ENCODE data around the gene KRTAP5-10.
A peak's percentile ranks its signal among the peaks of the same experiment; 100 is the strongest.
"Not testable (repeated sequence)": the region's sequence is repeated elsewhere in the genome, so short reads cannot be mapped to it uniquely, and the experiment has no call there.

KRTAP5-10 gene

DNA sequence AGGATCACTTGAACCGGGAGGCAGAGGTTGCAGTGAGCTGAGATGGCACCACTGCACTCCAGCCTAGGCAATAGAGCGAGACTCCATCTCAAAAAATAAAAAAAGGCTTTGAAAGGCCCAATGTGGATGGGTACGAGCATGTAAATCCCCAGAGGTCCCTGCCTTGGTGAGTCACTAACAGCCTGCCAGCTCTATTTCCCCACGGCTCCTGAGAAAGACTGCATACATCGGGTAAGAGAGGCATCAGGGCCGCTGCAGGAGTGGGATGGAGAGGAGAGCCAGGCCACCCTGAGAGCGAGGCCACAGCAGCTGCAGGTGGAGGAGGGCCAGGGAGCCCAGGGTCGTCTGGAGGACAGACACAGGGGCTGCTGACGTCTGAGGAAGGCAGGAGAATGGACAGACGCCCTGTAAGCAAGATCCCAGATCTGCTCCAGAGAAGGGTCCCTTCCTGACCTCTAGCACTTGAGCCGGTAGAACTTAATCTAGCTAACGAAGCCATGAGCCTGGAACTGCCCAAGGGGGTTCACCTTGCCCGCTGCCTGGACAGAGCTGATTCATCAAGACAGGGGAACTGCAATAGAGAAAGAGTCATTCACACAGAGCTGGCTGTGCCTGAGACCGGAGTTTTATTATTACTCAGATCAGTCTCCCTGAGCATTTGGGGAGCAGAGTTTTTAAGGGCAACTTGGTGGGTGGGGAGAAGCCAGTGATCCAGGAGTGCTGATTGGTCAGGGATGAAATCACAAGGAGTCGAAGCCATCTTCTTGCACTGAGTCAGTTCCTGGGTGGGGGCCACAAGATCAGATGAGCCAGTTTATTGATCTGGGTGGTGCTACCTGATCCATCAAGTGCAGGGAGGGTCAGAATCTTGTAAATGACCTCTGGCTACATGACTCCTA, 22.2 kb upstream of the KRTAP5-10 start:
- no peak for DNase-seq

DNA sequence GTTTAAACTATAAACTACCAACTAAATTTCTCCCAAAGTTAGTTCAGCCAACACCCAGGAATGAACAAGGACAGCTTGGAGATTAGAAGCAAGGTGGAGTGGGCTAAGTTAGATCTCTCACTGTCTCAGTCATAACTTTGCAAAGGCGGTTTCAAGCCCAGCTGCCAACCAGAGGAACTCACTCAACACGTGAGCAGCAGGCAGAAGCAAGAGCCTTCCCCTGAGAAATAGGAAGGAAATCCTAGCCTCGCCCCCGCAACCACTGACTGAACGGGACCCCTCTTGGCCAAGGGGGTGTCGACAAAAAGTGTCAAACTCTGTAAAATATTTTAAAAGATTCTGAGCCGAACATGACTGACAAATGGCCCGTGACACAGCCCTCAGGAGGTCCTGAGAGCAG, 21.5 kb upstream of the KRTAP5-10 start:
- DNase-seq = no peak

DNA sequence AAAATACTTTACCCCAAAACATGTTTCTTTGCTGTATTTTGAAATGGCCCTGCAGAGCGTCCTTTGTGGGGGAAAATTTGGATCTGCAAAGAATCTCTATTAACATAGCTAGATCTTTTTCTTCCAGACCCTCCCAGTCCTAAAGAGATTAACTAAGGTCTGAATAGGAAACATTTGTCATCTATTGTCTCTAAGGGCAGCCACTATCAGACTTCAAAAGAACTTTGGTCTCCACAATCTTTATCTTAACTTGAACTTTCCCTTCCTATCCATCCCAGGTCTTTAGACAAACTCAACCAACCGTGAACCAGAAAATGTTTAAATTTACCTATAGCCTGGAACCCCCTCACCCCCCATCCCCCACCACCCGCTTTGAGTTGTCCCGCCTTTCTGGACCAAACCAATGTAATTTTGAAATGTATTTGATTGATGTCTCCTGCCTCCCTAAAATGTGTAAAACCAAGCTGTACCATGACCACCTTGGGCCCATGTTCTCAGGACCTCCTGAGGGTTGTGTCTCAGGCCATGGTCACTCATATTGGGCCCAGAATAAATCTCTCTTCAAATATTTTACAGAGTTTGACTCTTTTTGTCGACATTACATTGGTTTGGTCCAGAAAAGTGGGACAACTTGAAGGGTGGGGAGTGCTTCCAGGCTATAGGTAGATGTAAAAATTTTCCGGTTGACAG, 20.7 kb upstream of the KRTAP5-10 start:
- no peak for DNase-seq

DNA sequence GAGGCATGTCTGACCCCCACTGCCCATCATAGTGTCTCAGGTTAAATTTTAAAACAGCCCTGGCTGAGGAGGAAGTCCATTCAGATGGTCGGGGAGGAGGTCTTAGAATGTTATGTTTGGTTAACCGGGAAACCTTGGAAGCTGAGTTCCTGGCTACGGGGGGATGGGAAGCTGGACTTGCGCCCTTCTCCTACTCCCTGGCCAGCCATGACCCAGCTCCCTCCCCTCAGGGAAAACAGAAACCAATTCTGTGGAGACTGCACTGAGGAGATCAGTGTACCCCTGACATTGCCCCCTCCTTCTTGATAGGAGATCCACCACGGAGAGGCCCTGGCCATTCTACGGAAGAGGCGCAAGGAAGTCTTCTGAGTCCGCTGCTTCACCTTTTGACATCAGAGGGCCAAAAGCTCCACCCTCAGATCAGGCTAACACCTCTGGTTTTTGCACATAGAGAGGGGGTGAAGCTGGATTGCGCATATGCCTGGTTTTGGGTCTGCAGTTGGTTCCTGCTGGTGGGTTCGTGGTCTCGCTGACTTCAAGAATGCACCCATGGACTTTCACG, 19.9 kb upstream of the KRTAP5-10 start:
- no peak for DNase-seq

DNA sequence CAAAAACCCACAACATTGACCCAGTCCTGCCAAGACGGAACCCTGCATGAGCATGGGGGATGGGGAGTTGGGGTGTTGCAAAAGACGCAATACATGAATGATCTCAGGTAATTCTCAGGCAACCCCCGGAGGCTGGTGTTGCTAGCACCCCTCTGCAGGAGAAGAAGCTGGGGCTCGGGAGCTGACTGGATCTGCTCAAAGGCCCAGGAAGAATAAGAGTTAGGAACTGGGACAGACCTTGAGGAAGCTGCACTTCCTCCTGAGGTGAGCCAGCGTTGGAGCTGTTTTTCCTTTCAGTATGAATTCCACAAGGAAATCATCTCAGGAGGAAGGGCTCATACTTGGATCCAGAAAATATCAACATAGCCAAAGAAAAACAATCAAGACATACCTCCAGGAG, 17.2 kb upstream of the KRTAP5-10 start, which contains the start of gene KRTAP5-9:
Gene KRTAP5-9, plus strand, starts transcription at position 301 of the 400 bp plus-strand sequence. CDS start 238 bp downstream, outside the sequence.
- no peak for DNase-seq

DNA sequence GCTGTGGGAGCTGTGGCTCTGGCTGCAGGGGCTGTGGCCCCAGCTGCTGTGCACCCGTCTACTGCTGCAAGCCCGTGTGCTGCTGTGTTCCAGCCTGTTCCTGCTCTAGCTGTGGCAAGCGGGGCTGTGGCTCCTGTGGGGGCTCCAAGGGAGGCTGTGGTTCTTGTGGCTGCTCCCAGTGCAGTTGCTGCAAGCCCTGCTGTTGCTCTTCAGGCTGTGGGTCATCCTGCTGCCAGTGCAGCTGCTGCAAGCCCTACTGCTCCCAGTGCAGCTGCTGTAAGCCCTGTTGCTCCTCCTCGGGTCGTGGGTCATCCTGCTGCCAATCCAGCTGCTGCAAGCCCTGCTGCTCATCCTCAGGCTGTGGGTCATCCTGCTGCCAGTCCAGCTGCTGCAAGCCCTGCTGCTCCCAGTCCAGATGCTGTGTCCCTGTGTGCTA, 16.6 kb upstream of the KRTAP5-10 start:
- no peak for DNase-seq

DNA sequence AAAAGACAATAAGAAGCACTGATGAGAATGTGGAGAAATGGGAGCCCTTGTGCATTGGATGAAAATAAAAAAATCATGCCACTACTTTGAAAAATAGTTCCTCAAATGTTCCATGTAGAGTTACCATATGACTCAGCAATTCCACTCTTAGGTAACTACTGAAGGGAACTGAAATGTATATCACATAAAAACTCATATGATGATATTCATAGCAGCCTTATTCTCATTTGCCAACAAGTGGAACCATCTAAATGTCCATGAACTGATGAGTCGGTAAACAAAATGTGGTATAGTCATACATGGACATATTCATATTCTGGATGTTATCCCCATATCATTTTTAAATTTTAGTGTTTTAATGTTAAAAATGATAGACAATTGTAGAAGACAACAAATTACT, 13.7 kb upstream of the KRTAP5-10 start:
- DNase-seq = no peak

DNA sequence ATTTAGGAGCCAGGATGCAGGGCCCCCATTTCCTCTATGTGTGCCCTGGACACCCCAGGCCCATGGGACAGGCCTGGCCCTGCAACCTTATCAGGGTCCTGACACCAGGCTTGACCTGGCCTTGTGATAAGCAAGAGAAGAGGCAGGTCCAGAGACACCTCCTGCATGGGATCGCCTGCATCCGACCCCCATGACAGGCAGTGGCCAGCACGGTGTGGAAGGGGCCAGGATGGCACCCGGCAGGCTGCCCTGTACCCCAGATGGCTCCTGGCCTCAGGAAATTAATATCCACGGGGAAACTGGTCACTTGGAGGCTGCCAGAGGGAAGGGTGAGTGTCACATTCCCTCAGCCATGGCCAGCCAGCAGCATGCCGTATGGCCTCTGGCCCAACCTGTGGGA, 10.4 kb upstream of the KRTAP5-10 start:
- no peak for DNase-seq

DNA sequence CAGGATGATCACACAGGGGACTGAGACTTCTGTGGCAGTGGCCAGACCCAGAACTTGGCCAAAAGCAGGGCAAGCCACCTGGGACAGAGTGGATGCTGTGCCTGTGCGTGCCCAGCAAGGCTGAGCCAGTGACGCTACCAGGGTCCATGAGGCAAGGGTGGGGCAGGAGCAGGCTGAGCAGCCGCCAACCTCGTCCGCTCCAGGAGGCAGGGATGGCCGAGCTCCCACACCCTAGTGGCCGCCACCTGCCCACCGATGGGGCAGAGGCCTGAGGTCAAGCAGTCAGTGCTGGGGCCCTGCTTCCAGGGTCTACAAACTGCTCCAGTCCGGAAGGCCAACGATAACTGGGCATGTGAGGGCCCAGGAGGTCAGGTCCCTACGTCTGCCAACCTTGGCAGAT, 9.9 kb upstream of the KRTAP5-10 start:
- DNase-seq = no peak

DNA sequence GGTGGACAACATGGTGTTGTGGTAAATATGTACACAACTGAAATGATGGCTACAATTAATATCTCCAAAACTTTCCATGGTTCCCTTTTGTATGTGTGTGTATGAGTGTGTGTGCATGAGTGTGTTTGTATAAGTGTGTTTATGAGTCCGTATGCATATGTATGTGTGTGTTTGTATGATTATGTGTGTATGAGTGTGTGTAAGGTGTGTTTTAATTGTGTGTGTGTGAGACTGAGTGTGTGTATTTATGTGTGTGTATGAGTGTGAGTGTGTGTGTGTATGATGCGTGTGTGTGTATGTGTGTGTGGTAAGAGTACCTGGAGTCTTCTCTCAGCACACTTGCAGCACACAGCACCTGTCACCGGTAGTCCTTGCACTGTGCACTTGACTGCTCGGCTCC, 9.3 kb upstream of the KRTAP5-10 start:
- no peak for DNase-seq

DNA sequence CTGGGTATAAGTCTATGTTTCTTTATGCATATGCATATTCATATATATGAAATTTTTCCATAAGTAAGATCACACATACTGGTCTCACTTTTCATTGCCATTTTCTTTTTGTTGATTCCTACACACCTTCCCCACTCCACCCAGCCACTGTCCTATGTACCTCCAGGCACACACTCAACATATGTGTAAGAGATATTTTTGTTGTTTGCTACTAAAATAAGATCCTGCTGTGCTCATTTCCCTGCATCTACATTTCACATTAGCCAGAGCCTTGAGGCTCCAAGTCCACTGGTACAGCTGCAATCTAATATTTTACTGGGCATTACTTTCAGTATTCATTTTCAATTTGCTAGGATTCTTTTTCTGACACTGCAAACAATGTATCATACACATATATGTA, 8.1 kb upstream of the KRTAP5-10 start:
- no peak for DNase-seq

DNA sequence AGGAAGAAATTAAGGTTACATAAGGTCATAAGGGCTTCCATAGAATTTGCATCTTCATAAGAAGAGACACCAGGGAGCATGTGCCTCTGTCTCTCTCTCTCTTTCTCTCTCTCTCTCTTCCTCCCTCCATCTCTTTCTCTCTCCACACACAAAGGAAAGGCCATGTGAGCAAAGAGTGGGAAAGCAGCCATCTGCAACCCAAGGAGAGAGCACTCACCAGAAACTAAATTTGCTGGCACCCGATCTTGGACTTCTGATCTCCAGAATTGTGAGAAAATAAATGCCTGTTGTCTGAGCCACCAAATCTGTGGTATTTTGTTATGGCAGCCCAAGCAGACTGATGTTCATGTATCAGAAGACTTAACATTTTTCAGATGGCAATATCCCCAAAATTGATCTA, 6.4 kb upstream of the KRTAP5-10 start:
- no peak for DNase-seq

DNA sequence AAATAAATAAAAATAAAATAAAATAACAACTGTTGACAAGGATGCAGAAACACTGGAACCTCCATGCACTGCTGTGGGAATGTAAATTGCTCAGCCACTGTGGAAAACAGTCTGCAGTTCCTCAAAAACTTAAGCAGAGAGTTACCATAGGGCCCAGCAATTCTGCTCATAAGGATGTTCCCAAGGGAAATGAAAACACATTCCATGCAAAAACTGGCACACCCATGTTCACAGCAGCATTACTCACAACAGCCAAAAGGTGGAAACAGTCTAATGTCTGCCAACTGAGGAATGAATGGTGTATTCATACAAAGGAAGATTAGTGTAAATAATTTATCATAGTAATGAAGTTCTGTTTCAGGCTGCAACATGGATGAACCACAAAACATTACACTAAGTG, 3.2 kb upstream of the KRTAP5-10 start:
- DNase-seq = no peak

DNA sequence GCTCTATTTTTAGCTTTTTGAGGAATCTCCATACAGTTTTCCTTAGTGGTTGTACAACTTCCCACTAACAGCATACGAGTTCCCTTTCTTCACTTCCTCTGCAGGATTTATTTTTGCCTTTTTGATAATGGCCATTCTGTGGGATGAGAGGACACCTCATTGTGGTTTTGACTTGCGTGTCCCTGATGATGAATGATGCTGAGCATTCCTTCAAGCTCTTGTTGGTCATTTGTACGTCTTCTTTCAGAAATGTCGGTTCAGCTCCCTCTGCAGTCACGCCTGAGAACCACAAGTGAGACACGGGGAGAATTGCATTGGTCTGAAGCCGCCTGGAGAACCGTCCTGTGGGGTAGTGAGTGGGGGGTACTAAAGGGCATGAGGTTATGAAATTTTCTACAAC, 2.0 kb upstream of the KRTAP5-10 start:
- no peak for DNase-seq

DNA sequence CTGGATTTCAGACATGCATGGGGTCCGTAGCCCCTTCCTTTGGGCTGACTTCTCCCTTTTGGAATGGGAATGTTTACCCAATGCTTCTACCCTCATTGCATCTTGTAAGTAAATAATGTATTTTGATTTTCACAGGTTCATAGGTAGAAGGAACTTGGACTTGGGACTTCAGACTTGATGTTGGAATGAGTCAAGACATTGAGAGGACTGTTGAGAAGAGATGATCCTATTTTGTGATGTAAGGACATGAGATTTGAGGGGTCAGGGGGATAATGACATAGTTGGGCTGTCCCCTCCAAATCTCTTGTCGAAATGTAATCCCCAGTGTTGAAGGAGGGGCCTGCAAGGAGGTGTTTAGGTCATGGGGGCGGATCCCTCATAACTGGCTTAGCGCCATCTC, 933 bp upstream of the KRTAP5-10 start:
- no peak for DNase-seq

DNA sequence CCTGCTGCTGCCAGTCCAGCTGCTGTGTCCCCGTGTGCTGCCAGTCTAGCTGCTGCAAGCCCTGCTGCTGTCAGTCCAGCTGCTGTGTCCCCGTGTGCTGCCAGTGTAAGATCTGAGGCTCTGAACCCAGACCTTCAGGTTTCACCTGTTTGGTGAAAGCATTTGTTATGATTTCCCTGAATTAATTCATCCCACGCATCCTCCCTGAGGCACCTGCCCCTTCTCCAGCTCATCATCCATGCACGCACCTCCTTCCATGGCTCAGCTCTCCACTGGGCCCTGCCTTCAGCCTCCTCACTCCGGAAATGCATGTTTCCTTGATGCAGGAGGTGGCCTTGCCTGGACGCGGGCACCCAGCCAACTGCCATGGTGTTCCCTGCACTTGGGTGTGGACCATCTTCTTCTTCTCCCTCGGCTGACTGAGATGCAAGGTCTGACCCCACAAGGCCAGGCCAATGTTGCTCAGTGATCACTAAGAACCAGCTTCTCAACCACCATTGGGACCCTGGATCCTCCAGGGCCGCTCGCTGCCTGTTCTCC, 788 bp downstream of the KRTAP5-10 start:
- DNase-seq = no peak

DNA sequence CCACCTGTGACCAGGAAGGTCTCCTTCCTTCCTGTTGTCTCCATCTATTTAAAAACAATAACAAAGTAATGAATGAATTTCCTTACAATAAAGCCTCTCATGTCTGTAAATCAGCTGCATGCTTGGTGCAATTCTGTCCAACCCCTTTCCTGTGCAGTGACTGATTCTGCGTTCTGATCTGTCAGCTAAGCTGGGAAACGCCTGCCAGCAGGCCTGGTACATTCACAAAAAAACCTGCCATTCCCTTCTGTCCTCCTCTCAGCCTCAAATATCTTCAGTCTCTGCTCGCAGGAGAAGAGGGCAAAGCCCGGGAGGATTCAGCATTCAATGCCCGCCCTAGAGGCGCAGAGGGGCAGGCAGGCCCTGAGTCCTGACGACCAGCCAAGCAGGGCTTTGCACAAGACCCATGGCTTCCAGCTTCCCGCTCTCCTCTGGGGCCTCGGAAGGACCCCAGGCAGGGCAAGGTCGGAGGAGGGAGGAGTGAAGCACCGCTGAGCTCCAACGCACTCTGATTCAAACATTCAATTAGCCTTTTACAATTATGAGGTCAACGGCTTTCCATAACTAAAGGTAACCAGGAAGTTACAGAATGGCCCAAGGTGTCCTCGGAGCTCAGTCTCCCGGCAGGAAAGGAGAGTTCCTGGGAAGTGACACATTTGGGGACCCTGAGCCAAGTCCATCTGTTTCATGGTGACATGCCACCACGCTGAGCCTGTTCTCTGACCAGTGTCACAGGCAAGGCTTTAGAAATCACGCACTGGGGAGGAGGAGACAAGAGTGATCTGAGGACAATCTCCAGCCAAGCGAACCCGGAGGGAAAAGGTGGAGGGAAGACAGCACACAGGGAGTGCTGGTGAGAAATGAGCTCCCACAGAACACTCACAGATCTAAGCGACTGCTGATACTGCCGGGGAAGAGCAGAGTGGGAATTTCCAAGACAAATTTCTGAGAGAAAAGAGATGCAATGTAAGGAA, 1.6 kb downstream of the KRTAP5-10 start:
- DNase-seq = not testable (repeated sequence)

DNA sequence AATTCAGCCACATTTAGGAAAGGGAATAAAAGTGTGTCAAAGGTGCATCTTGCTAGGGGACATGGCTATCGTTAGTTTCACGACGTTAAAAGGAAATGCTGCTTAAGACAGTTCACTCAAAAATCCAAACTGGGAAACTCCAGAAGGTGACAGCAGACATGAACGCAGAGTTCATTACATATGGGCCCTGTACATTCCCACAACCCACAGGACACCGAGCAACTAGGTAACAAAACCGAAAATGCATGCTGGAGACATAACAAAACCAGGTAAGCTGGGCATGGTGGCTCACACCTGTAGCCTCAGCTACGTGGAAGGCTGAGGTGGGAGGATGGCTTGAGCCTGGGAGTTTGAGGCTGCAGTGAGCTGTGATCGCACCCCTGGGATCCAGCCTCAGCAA, 2.3 kb downstream of the KRTAP5-10 start:
- not testable (repeated sequence) for DNase-seq

DNA sequence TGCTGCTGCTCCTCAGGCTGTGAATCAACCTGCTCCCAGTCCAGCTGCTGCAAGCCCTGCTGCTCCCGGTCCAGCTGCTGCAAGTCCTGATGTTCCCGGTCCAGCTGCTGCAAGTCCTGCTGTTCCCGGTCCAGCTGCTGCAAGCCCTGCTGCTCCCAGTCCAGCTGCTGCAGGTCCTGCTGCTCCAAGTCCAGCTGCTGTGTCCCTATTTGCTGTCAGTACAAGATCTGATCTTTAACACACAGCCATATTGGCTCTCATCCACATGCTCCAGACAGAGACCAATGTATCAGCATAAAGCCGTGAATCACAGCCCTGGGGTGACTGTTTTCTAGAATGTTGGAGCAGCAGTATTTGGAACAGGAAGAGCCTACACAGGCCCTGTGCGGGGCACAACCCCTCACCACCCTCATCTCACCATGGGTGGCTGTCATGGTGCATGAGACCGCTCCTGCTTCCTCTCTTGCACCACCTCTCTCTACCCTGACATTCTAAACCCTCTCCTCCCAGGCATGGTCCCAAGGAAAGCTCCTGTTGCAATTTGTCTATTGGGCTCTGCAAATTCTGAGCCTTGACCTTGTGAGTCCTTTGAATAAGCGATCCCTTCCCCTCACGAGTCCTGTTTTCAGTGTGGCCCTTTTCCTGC, 3.5 kb downstream of the KRTAP5-10 start:
- DNase-seq = peak; percentile 54

DNA sequence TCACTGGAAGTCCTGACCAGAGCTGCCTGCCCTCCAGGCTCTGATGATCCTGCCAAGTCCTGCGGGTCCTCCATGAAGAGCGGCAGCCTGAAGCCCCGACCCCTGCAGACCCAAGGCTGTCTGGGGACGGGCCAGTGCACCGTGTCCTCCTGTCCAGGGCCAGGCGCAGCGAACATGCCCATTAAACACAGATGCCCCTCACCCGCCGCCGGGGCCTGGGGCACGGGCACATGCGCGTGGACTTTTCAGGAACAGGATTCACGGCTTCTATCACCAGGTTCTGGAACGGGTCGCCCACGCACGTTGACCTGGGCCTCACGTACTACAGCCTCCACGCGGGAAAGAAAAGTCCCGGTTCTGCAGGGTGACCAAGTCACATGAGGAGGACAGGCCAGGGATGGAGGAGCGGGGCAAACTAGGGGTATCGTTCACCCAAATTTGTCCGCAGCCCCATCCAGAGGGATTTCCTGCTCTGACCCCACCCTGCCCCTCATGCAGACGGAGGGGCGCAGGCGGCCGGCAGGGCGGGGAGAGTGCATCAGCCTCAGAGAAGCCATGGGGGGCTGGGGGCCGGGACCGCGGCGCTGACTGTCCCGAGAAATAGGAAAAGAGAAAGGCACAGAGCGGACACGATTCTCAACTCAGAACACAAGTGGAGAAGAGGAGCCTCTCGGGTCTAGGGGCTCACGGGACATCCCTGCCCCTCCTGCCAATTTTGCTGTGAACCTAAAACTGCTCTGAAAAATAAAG, 5.9 kb downstream of the KRTAP5-10 start:
- DNase-seq = not testable (repeated sequence)

DNA sequence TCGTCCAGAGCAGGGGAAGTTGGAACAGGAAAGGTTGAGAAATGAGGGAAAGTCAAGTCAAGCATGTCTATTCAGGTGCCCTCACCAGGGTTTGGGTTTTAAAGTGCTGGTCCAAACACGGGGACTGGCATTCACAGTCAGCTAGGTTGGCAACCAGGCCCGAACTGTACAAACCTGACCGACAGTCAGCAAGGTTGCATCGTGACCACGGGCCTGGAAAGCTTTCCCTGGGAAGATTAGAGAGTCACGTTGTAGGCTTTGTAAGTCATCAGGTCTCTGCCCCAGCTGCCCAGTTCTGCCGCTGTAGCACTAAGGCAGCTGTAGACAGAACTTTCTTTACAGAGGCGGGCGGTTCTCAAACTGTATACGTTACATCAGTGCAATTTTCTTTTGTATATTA, 7.4 kb downstream of the KRTAP5-10 start:
- DNase-seq = no peak
